Thyroid gland (tissue), 4 donors: ENCODE measurements around the gene DISC1. TPM values are rescaled to one million over a fixed set of nuclear protein-coding genes. Genes with fewer than 3 reads are reported as not detected.
"Not testable (repeated sequence)": the region's sequence is repeated elsewhere in the genome, so short reads cannot be mapped to it uniquely, and the experiment has no call there.

ENCODE experiments used
- DNase-seq, 2 donors: peaks; one replicate each; pipeline ENCODE4 v3.0.0-alpha.2; 2019
- H3K27ac ChIP-seq, 3 donors: fragments of 200-600 bp; sonication (generic); 1 replicate in 2 of 3; 2 replicates in 1 of 3; pipeline ENCODE4 v1.5.1; 2016 to 2019; ENCODE audit warnings: mild to moderate bottlenecking in 1 of 3, moderate library complexity in 1 of 3
- H3K27me3 ChIP-seq: fragments of 200-600 bp; sonication (generic); one replicate; pipeline ENCODE4 v1.5.1; 2019
- H3K36me3 ChIP-seq, 2 donors: fragments of 200-600 bp; sonication (generic); one replicate each; pipeline ENCODE4 v1.5.1; 2016 to 2019
- H3K4me1 ChIP-seq, 2 donors: fragments of 200-600 bp; sonication (generic); one replicate each; pipeline ENCODE4 v1.5.1; 2017 to 2019
- H3K4me3 ChIP-seq, 3 donors: fragments of 200-600 bp; sonication (generic); replicated peaks in 1 of 3; 1 replicate in 2 of 3; 2 replicates in 1 of 3; pipeline ENCODE4 v1.5.1; 2016; ENCODE audit warnings: mild to moderate bottlenecking in 1 of 3
- H3K9me3 ChIP-seq: fragments of 200-600 bp; sonication (generic); one replicate; pipeline ENCODE4 v1.5.1; 2017
- CTCF ChIP-seq, 6 experiments: fragments of 200-600 bp in 3 of 6; fragments of 450-650 bp in 3 of 6; sonication (generic) in 3 of 6; IDR thresholded peaks; one replicate each; pipeline ENCODE4 v1.5.1; 2016 to 2019; ENCODE audit warnings: antibody characterized with exemption in 6 of 6, mild to moderate bottlenecking in 2 of 6, inconsistent platforms in 1 of 6, moderate library complexity in 1 of 6
- POLR2A ChIP-seq, 2 donors: fragments of 450-650 bp; IDR thresholded peaks; one replicate each; pipeline ENCODE4 v1.6.1; 2017; ENCODE audit warnings: antibody characterized with exemption in 2 of 2, mild to moderate bottlenecking in 2 of 2, moderate library complexity in 1 of 2
- WGBS, 2 donors: methylation state at CpG; one replicate each; pipeline ENCODE4 v1.1.5; 2017; 5-methylcytosine and 5-hydroxymethylcytosine counted together
- intact Hi-C: fragments of 100-400 bp; cut with DNase I; formaldehyde crosslinking; loops from one replicate; pipeline ENCODE4 v1.15.1; 2023
- total RNA-seq, 4 donors: library from RNA; depleted of rRNA; stranded (reverse); fragments of >200 nt; gene quantifications; one replicate each; pipeline ENCODE4 v1.2.3, GENCODE V29; 2016

DISC1 gene
- total RNA-seq, 4 donors from 2014 or later: 6.9 to 17.7 (median 9.8) TPM

GRCh38 chr1:231666220-231666936, 39.8 kb downstream of the DISC1 start:
- TF ChIP-seq POLR2A (IDR thresholded peaks at IDR 0.05): no peak
- TF ChIP-seq CTCF (IDR thresholded peaks at IDR 0.05): no peak
- H3K4me1 ChIP-seq: no peaks in the 10 kb centered on the region
- no peaks in the 10 kb centered on the region for H3K9me3 ChIP-seq
- H3K27ac ChIP-seq: no peak overlapping the region
- H3K4me3 ChIP-seq: no peak overlapping the region
- no peak for DNase-seq
- 82 to 83% methylated on average over 7 of the region's 7 CpGs for WGBS, 2 donors
- H3K36me3 ChIP-seq: no peaks in the 10 kb centered on the region
- intact Hi-C loops: no loop called here
- no peaks in the 10 kb centered on the region for H3K27me3 ChIP-seq

GRCh38 chr1:231666937-231667608, 40.5 kb downstream of the DISC1 start:
- H3K9me3 ChIP-seq: no peaks in the 10 kb centered on the region
- 54 to 67% methylated on average over 1 of the region's 1 CpG for WGBS, 2 donors
- no peaks in the 10 kb centered on the region for H3K4me1 ChIP-seq
- H3K27me3 ChIP-seq: no peaks in the 10 kb centered on the region
- DNase-seq: no peak
- no peak for TF ChIP-seq POLR2A (IDR thresholded peaks at IDR 0.05)
- TF ChIP-seq CTCF (IDR thresholded peaks at IDR 0.05): no peak
- intact Hi-C loops: no loop called here
- H3K36me3 ChIP-seq: no peaks in the 10 kb centered on the region
- no peak overlapping the region for H3K4me3 ChIP-seq
- no peak overlapping the region for H3K27ac ChIP-seq

GRCh38 chr1:231667896-231668506, 41.4 kb downstream of the DISC1 start:
- no peaks in the 10 kb centered on the region for H3K27me3 ChIP-seq
- H3K4me3 ChIP-seq: no peak overlapping the region
- H3K4me1 ChIP-seq: no peaks in the 10 kb centered on the region
- H3K27ac ChIP-seq: no peak overlapping the region
- no peaks in the 10 kb centered on the region for H3K36me3 ChIP-seq
- no peaks in the 10 kb centered on the region for H3K9me3 ChIP-seq
- intact Hi-C loops: no loop called here
- DNase-seq: no peak
- no peak for TF ChIP-seq POLR2A (IDR thresholded peaks at IDR 0.05)
- WGBS, 2 donors: 93 to 97% methylated on average over 3 of the region's 3 CpGs

GRCh38 chr1:231668826-231669225, 42.2 kb downstream of the DISC1 start:
- Histone ChIP-seq H3K9me3 (no peaks in the 10 kb centered on the region), H3K27ac (no peak overlapping the region), H3K36me3 (no peaks in the 10 kb centered on the region), H3K27me3 (no peaks in the 10 kb centered on the region), H3K4me1 (no peaks in the 10 kb centered on the region), H3K4me3 (no peak overlapping the region)
- no peak for TF ChIP-seq CTCF (IDR thresholded peaks at IDR 0.05)
- no peak for TF ChIP-seq POLR2A (IDR thresholded peaks at IDR 0.05)
- no peak for DNase-seq
- intact Hi-C loops: no loop called here

GRCh38 chr1:231669864-231670621, 43.5 kb downstream of the DISC1 start:
- WGBS, 2 donors: 81 to 88% methylated on average over 4 of the region's 4 CpGs

More at GRCh38 chr1:231669864-231670621, 43.5 kb downstream of the DISC1 start:
- H3K36me3 ChIP-seq, intact Hi-C loops, H3K4me3 ChIP-seq, H3K27me3 ChIP-seq, H3K4me1 ChIP-seq, H3K9me3 ChIP-seq, H3K27ac ChIP-seq, DNase-seq: not testable (repeated sequence)
